ENCODE data around the gene AATK.

DNA sequence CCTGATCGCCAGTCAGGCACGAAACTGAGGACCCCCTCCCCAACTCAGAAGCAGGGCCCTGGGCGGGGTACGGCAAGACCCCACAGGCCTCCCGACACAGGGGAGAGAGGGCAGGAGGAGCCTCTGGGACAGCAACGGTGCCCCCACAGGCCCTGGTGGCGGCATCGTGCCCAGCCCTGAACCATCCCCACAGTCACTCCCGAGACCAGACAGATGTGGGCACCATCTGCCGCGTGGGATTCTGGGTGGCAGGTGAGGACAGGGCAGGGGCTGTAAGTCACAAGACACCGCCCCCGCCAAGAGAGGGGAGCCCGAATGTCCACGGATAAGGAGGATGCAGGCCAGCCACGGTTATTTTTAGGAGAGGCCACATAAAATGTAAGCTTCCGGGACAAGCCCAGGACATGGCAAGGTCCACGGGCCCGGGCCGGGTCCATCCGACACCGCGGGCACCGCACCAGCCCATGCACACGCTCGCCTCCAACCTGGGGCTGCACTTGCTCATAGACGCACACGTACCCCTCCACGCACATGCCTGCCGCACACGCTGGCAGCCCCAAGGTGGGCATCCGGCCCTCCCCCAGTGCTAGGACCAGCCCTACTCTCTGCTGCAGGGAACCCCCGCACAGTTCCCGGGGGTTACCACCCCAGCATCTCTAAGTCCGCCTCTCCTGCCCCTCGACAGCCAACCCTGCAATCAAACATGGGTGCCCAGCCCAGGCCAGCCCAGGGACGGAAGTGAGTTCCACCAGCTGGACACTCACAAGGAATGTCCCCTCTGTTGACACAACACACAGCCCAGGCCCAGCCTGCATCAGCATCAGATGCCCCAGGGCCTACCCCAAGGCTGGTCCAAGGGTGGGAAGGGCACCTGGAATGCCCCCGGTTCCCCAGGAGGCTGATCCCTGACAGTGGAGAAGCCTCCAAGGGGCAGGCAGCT lies 8.9 kb downstream of the AATK start:
- TF ChIP-seq, protein P1, sequence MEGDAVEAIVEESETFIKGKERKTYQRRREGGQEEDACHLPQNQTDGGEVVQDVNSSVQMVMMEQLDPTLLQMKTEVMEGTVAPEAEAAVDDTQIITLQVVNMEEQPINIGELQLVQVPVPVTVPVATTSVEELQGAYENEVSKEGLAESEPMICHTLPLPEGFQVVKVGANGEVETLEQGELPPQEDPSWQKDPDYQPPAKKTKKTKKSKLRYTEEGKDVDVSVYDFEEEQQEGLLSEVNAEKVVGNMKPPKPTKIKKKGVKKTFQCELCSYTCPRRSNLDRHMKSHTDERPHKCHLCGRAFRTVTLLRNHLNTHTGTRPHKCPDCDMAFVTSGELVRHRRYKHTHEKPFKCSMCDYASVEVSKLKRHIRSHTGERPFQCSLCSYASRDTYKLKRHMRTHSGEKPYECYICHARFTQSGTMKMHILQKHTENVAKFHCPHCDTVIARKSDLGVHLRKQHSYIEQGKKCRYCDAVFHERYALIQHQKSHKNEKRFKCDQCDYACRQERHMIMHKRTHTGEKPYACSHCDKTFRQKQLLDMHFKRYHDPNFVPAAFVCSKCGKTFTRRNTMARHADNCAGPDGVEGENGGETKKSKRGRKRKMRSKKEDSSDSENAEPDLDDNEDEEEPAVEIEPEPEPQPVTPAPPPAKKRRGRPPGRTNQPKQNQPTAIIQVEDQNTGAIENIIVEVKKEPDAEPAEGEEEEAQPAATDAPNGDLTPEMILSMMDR (IDR thresholded peaks at IDR 0.05), result no peak
- TF ChIP-seq POLR2A (IDR thresholded peaks at IDR 0.05), result no peak
